Activated CD8-positive, alpha-beta T cell treated with anti-CD3 and anti-CD28 coated beads for 36 hours (primary cell): Measurements from ENCODE around the gene KREMEN1. TPM values are rescaled to one million over a fixed set of nuclear protein-coding genes. Genes with fewer than 3 reads are reported as not detected.

Source experiments
- ATAC-seq: fragments of 200-7000 bp; cut with Tn5 transposase; one replicate; pipeline ENCODE4 v1.10.0; 2021; ENCODE audit warnings: mild to moderate bottlenecking, moderate library complexity
- CTCF ChIA-PET: fragments of 350-600 bp; sonication (Branson Sonifier 250); formaldehyde crosslinking; loops from one replicate; lab custom pipeline; 2021; ENCODE audit warnings: antibody characterized with exemption; lab: Charles Lee
- POLR2A ChIA-PET: fragments of 350-600 bp; sonication (Branson Sonifier 250); formaldehyde crosslinking; loops from one replicate; lab custom pipeline; 2021; ENCODE audit warnings: antibody characterized with exemption; lab: Charles Lee
- DNase-seq: peaks from one replicate; pipeline ENCODE4 v3.0.0-alpha.2; 2020
- H3K27ac Mint-ChIP-seq: one replicate; pipeline ENCODE4 v1.8.0; 2021; ENCODE audit warnings: mild to moderate bottlenecking, mixed read lengths
- H3K27me3 Mint-ChIP-seq: one replicate; pipeline ENCODE4 v1.8.0; 2021; ENCODE audit warnings: mixed read lengths
- H3K36me3 Mint-ChIP-seq: one replicate; pipeline ENCODE4 v1.8.0; 2021; ENCODE audit warnings: low read depth, mixed read lengths
- H3K4me1 Mint-ChIP-seq: one replicate; pipeline ENCODE4 v1.8.0; 2021; ENCODE audit warnings: low read depth, mixed read lengths
- H3K4me3 Mint-ChIP-seq: one replicate; pipeline ENCODE4 v1.8.0; 2021; ENCODE audit warnings: mild to moderate bottlenecking, moderate library complexity, mixed read lengths
- H3K9me3 Mint-ChIP-seq: one replicate; pipeline ENCODE4 v1.8.0; 2021; ENCODE audit warnings: mixed read lengths
- intact Hi-C: fragments of 100-400 bp; cut with micrococcal nuclease; formaldehyde crosslinking; loops from one replicate; pipeline ENCODE4 v1.10.0; 2022
- total RNA-seq, 2 experiments: library from RNA; stranded (reverse); gene quantifications; one replicate each; pipeline ENCODE4 v1.2.3, GENCODE V29; 2021
- TF ChIP-seq, protein P1 (sequence below): fragments of 200-600 bp; IDR thresholded peaks from one replicate; pipeline ENCODE4 v1.8.0; 2022; ENCODE audit warnings: antibody characterized with exemption, mild to moderate bottlenecking

The KREMEN1 gene
- total RNA-seq, 2 experiments from 2014 or later: 0.11 to 0.43 TPM

DNA sequence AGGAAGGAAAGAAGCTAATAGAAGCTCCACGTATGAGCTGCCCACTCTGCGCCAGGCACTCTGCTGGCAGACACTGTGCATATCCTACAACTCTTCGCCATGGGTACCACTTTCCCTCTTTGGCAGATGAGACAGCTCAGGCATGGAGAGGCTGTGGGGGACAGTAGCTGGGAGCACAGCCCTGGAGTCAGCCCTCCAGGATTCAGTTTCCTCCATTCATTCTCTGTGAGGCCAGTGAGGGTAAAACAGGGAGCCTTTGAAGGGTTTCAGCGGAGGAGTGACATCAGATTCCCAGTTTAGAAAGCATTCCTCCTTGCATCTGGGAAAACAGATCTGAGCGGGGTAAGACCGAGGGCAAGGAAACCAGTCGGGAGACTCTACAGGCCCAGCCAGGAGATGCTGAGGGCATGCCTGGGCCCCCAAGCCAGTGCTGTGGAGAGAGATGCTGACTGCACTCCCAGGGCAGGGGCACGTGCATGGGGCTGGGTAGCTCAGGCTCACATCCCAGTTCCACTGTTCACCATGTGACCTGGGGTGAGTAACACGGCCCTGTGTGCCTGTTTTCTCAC, 74.6 kb downstream of the KREMEN1 start:
- no peak overlapping the region for H3K4me3 Mint-ChIP-seq
- TF ChIP-seq, protein P1, sequence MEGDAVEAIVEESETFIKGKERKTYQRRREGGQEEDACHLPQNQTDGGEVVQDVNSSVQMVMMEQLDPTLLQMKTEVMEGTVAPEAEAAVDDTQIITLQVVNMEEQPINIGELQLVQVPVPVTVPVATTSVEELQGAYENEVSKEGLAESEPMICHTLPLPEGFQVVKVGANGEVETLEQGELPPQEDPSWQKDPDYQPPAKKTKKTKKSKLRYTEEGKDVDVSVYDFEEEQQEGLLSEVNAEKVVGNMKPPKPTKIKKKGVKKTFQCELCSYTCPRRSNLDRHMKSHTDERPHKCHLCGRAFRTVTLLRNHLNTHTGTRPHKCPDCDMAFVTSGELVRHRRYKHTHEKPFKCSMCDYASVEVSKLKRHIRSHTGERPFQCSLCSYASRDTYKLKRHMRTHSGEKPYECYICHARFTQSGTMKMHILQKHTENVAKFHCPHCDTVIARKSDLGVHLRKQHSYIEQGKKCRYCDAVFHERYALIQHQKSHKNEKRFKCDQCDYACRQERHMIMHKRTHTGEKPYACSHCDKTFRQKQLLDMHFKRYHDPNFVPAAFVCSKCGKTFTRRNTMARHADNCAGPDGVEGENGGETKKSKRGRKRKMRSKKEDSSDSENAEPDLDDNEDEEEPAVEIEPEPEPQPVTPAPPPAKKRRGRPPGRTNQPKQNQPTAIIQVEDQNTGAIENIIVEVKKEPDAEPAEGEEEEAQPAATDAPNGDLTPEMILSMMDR: no peak
- ATAC-seq (no peak), DNase-seq (no peak)
- intact Hi-C loops: no loop called here
- H3K9me3 Mint-ChIP-seq: no peaks in the 10 kb centered on the region
- H3K27me3 Mint-ChIP-seq: peaks cover 2% of the 10 kb centered on the region
- CTCF ChIA-PET: no interaction called here
- POLR2A ChIA-PET: no interaction called here
- no peak overlapping the region for H3K27ac Mint-ChIP-seq
- H3K36me3 Mint-ChIP-seq: no peaks in the 10 kb centered on the region
- no peaks in the 10 kb centered on the region for H3K4me1 Mint-ChIP-seq

DNA sequence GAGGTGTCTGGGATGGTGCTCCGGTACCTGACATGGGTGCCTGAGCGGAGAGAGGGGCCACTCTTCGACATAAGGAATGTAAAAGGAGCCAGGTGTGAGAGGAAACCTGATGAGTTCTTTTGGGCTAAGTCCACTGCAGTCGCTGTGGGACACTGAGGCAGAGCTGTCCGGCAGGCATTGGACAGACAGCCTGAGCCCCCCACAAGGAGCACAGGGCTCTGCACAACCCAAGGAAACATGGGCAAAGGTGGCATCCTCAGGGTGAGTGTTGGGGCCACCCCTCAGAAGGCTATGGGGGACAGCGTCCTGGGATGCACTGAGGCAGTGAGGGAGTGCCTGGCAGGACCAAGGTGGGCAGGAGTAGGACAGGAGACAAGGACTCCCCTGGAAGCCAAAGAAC, 75.2 kb downstream of the KREMEN1 start:
- no peak overlapping the region for H3K4me3 Mint-ChIP-seq
- ATAC-seq (no peak), DNase-seq (no peak)
- no peaks in the 10 kb centered on the region for H3K36me3 Mint-ChIP-seq
- no peaks in the 10 kb centered on the region for H3K4me1 Mint-ChIP-seq
- peaks cover 5% of the 10 kb centered on the region for H3K27me3 Mint-ChIP-seq
- no peaks in the 10 kb centered on the region for H3K9me3 Mint-ChIP-seq
- POLR2A ChIA-PET: no interaction called here
- TF ChIP-seq, protein P1: no peak
- intact Hi-C loops: no loop called here
- CTCF ChIA-PET: no interaction called here
- no peak overlapping the region for H3K27ac Mint-ChIP-seq

DNA sequence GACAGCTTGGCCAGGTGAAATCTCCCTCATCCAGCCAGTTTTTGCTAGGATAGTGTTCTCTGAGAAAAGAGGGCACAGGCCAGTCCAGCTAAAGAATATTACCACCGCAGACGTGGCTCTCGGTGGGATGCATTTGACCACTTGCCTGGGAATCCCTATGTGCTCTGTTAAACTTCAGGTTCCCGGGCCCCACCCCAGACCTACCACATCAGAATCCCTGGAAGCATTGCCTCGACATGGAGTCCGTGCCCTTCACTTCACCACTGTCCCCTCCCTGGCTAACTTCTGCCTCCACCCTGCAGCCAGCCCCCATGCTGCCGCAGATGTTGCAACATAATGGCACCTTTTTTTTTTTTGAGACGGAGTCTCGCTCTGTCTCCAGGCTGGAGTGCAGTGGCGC, 76.0 kb downstream of the KREMEN1 start:
- H3K9me3 Mint-ChIP-seq: no peaks in the 10 kb centered on the region
- ChIA-PET CTCF (no interaction called here), POLR2A (no interaction called here)
- peaks cover 8% of the 10 kb centered on the region for H3K27me3 Mint-ChIP-seq
- H3K27ac Mint-ChIP-seq: no peak overlapping the region
- intact Hi-C loops: no loop called here
- TF ChIP-seq, protein P1: no peak
- no peaks in the 10 kb centered on the region for H3K4me1 Mint-ChIP-seq
- DNase-seq: no peak
- no peak overlapping the region for H3K4me3 Mint-ChIP-seq
- ATAC-seq: no peak
- H3K36me3 Mint-ChIP-seq: no peaks in the 10 kb centered on the region

DNA sequence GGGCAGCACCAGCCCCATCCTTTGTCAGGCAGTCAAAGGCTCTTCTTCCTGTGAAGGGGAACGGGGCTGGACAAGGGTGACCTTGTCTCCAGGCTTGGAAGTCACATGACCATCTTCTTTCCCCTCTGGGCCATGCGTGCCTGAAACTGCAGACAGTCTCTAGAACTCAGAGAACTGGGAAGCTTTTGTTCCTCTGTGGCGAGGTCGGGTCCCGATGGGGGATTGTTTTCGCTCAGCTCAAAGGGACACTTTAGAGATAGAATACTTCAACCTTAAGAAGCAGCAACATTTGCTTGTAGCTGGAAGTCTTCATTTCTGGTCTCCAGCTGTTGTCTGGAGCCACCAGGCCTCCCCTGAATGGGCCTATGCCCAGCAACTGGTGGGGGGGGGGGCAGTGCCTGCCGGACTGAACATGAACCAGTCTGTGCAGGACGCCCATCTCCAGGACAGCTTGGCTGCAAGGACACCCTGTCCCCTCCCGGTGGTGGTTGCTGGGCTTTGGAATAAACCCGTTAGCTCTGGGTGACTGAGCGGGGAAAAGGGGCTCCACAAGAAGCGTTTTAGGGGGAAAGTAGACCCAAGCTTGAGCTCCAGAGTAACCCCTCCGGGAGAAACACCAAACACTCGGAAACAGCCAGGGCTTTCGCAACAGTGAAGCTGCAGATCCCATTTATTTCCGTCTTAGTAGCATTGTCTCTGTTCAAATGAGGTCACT, 77.2 kb downstream of the KREMEN1 start:
- DNase-seq (no peak), ATAC-seq (no peak)
- CTCF ChIA-PET: no interaction called here
- Mint-ChIP-seq H3K27ac (no peak overlapping the region), H3K4me1 (peaks cover 5% of the 10 kb centered on the region), H3K4me3 (no peak overlapping the region), H3K9me3 (no peaks in the 10 kb centered on the region), H3K36me3 (no peaks in the 10 kb centered on the region), H3K27me3 (peaks cover 12% of the 10 kb centered on the region)
- POLR2A ChIA-PET: interaction anchor here (1.6 kb wide), 1 partner anchor 14 kb away, joined by 3 read pairs; no protein-coding TSS in a partner anchor
- intact Hi-C loops: no loop called here
- TF ChIP-seq, protein P1: no peak

DNA sequence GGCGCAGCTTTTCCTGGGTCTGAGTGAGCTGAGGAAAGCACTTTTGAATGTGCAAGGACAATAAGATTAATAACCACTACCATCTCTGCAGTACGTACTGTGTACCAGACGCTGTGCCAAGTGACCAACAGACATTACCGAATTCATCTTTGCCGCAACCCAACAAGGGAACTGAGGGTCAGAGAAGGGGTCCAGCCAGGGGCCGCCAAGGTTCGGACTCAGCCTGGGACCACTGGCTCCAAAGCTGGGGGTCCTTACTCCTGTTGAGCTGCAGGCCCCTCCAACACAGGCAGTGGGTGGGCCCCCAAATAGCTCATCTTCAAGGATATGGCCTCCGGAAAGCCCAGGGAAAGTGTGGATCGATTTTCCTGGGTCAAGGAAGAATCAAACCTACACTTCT, 77.9 kb downstream of the KREMEN1 start:
- TF ChIP-seq, protein P1: no peak
- DNase-seq (no peak), ATAC-seq (no peak)
- H3K36me3 Mint-ChIP-seq: no peaks in the 10 kb centered on the region
- peaks cover 5% of the 10 kb centered on the region for H3K4me1 Mint-ChIP-seq
- ChIA-PET CTCF (no interaction called here), POLR2A (interaction anchor here (1.6 kb wide), 1 partner anchor 15 kb away, joined by 3 read pairs; no protein-coding TSS in a partner anchor)
- no peak overlapping the region for H3K4me3 Mint-ChIP-seq
- H3K27ac Mint-ChIP-seq: no peak overlapping the region
- no peaks in the 10 kb centered on the region for H3K9me3 Mint-ChIP-seq
- intact Hi-C loops: no loop called here
- H3K27me3 Mint-ChIP-seq: peaks cover 16% of the 10 kb centered on the region
